Heart left ventricle (tissue), 16 donors: Measurements from ENCODE around the gene MED6. TPM values are rescaled to one million over a fixed set of nuclear protein-coding genes. Genes with fewer than 3 reads are reported as not detected.

ENCODE experiments used
- ATAC-seq, 4 donors: fragments of 200-7000 bp; cut with Tn5 transposase; one replicate each; pipeline ENCODE4 v1.9.1; 2020 to 2022; ENCODE audit warnings: moderate library complexity in 4 of 4, mild to moderate bottlenecking in 3 of 4, moderate number of reproducible peaks in 1 of 4
- DNase-seq, 5 donors: peaks; one replicate each; pipeline ENCODE4 v3.0.0-alpha.2; 2020
- H3K27ac ChIP-seq, 12 donors: fragments of 200-600 bp; sonication (generic) in 4 of 12; one replicate each; pipeline versions ENCODE4 v1.5.0 to v1.8.0; 2016 to 2022; ENCODE audit warnings: mild to moderate bottlenecking in 2 of 12
- H3K27me3 ChIP-seq, 9 donors: fragments of 200-600 bp; sonication (generic) in 2 of 9; one replicate each; pipeline versions ENCODE4 v1.5.1 to v1.8.0; 2016 to 2022; ENCODE audit warnings: mild to moderate bottlenecking in 3 of 9
- H3K36me3 ChIP-seq, 9 donors: fragments of 200-600 bp; sonication (generic) in 2 of 9; one replicate each; pipeline versions ENCODE4 v1.5.0 to v1.8.0; 2018 to 2022; ENCODE audit warnings: mild to moderate bottlenecking in 2 of 9
- H3K4me1 ChIP-seq, 12 donors: fragments of 200-600 bp; sonication (generic) in 4 of 12; one replicate each; pipeline versions ENCODE4 v1.5.0 to v1.8.0; 2016 to 2022; ENCODE audit warnings: mild to moderate bottlenecking in 3 of 12
- H3K4me3 ChIP-seq, 12 donors: fragments of 200-600 bp; sonication (generic) in 4 of 12; one replicate each; pipeline versions ENCODE4 v1.5.0 to v1.8.0; 2017 to 2022; ENCODE audit warnings: mild to moderate bottlenecking in 9 of 12, moderate library complexity in 4 of 12
- H3K9me3 ChIP-seq, 12 donors: fragments of 200-600 bp; sonication (generic) in 4 of 12; one replicate each; pipeline versions ENCODE4 v1.5.0 to v1.8.0; 2016 to 2022; ENCODE audit warnings: mild to moderate bottlenecking in 1 of 12
- CTCF ChIP-seq, 12 donors: fragments of 200-600 bp; sonication (generic) in 4 of 12; IDR thresholded peaks; one replicate each; pipeline versions ENCODE4 v1.5.0 to v1.8.0; 2018 to 2022; ENCODE audit warnings: antibody characterized with exemption in 12 of 12, mild to moderate bottlenecking in 5 of 12
- POLR2A ChIP-seq, 2 donors: fragments of 450-650 bp; IDR thresholded peaks; one replicate each; pipeline ENCODE4 v1.6.1; 2017; ENCODE audit warnings: antibody characterized with exemption in 2 of 2, mild to moderate bottlenecking in 2 of 2, moderate library complexity in 2 of 2
- WGBS, 4 donors: extraction: QIAGEN DNeasy Blood & Tissue Kit in 2 of 4; methylation state at CpG; one replicate each; pipeline versions ENCODE4 v1.1.5 to v1.1.7; 2013 to 2018; 5-methylcytosine and 5-hydroxymethylcytosine counted together
- intact Hi-C, 10 donors: fragments of 100-400 bp; cut with DNase I; formaldehyde crosslinking; loops; one replicate each; pipeline versions ENCODE4 v1.11.1 to v1.14.2; 2022
- polyA plus RNA-seq, 2 donors: library from polyadenylated mRNA; stranded (reverse); fragments of 200-250 nt; gene quantifications; one replicate each; pipeline ENCODE4 v1.2.3, GENCODE V29; 2013
- total RNA-seq, 9 donors: library from RNA; depleted of rRNA in 2 of 9; stranded (reverse); fragments of >200 nt in 2 of 9; fragmentation: NEBNext Ultra II Directional in 3 of 9; extraction: Animal tissue kit (Norgen Biotek cat#: 25700) in 3 of 9; gene quantifications; one replicate each; pipeline versions ENCODE4 v1.1.0 to v1.2.4, GENCODE V29; 2016 to 2023
- donor health status: ischemic (EF 13 %, LVEDD 7.1; RV severe dilation, severe dysfunction).
- donor health status: healthy with polysubstance abuse.
- donor health status: DM: no; HTN: yes; CAD: no.
- donor health status: DM: no; HTN: no; CAD: no.
- donor health status: ischemic (EF 25% LVEDD 6.9; RV normal size, moderate dysfunction).
- donor health status: ischemic (EF 25% LVEDD 5.7; RV mildly dilated, moderate dysfunction).
- donor health status: healthy.
- donor health status: DM: yes; HTN: yes; CAD: no.
- donor health status: ischemic (EF 35%, LVEDD 5.7; RV mildly dilated, moderate dysfunction).
- donor health status: nonischemic (EF 11% LVEDD 7.7; RV severe dilation, severe dysfunction).
- donor health status: DM: yes; HTN: yes; CAD: no.
- donor health status: PGD.
- donor health status: ischemic (EF 29% LVEDD 5.4; RV normal size, mild dysfunction).
- donor health status: nonischemic (EF 23%, LVEDD 6.1; RV moderate dilation, normal function).

Gene MED6
- total and polyA plus RNA-seq, 11 donors, result 9.9 to 25.1 (median 19.7) TPM

- Histone ChIP-seq H3K9me3 (no peaks in the 10 kb centered on the region), H3K36me3 (no peaks in the 10 kb centered on the region), H3K27me3 (peaks cover 0 to 14% (median 0%) of the 10 kb centered on the region in 9 donors), H3K27ac (no peak overlapping the region), H3K4me3 (no peak overlapping the region), H3K4me1 (peaks cover 0 to 23% (median 10%) of the 10 kb centered on the region in 12 donors)
- no peak for DNase-seq
- 81 to 87% (median 85%) methylated on average over 2 of the region's 2 CpGs for WGBS, 4 donors
- TF ChIP-seq POLR2A (IDR thresholded peaks at IDR 0.05) (no peak), CTCF (IDR thresholded peaks at IDR 0.05) (no peak)
- intact Hi-C loops, result no loop called here
- no peak for ATAC-seq
Observed at GRCh38 chr14:70646705-70647104, 46.2 kb upstream of the MED6 start.

- Histone ChIP-seq H3K27ac (no peak overlapping the region), H3K4me1 (peaks cover 0 to 23% (median 11%) of the 10 kb centered on the region in 12 donors), H3K27me3 (peaks cover 0 to 18% (median 0%) of the 10 kb centered on the region in 9 donors), H3K9me3 (no peaks in the 10 kb centered on the region), H3K36me3 (no peaks in the 10 kb centered on the region), H3K4me3 (no peak overlapping the region)
- intact Hi-C loops, result no loop called here
- TF ChIP-seq POLR2A (IDR thresholded peaks at IDR 0.05), result no peak
- no peak for TF ChIP-seq CTCF (IDR thresholded peaks at IDR 0.05)
- ATAC-seq (no peak), DNase-seq (no peak)
- 79 to 98% (median 98%) methylated on average over 6 of the region's 6 CpGs for WGBS, 4 donors
Observed at GRCh38 chr14:70645892-70646291, 45.4 kb upstream of the MED6 start.

GRCh38 chr14:70643967-70644366 is 43.5 kb upstream of the MED6 start:
- H3K27me3 ChIP-seq, result peaks cover 0 to 36% (median 4%) of the 10 kb centered on the region in 9 donors
- intact Hi-C loops, result loop anchor here in 4 of 10 donors (2.0 to 5.0 kb wide), 2 partner anchors 68 to 69 kb away; no protein-coding TSS in a partner anchor
- no peaks in the 10 kb centered on the region for H3K36me3 ChIP-seq
- peaks cover 0 to 24% (median 12%) of the 10 kb centered on the region in 12 donors for H3K4me1 ChIP-seq
- no peak for TF ChIP-seq CTCF (IDR thresholded peaks at IDR 0.05)
- TF ChIP-seq POLR2A (IDR thresholded peaks at IDR 0.05), result no peak
- no peak overlapping the region for H3K4me3 ChIP-seq
- WGBS, 4 donors, result 79 to 91% (median 85%) methylated on average over 5 of the region's 5 CpGs
- no peak overlapping the region for H3K27ac ChIP-seq
- ATAC-seq (no peak), DNase-seq (no peak)
- no peaks in the 10 kb centered on the region for H3K9me3 ChIP-seq

- H3K4me3 ChIP-seq, result peak overlapping the region; percentile 61 to 90 (median 72)
- H3K27me3 ChIP-seq, result peaks cover 0 to 43% (median 4%) of the 10 kb centered on the region in 9 donors
- peak in 1 of 5 donors; percentile 25 for DNase-seq
- ATAC-seq, result peak in 2 of 4 donors; percentile 4 to 22
- no peaks in the 10 kb centered on the region for H3K9me3 ChIP-seq
- 5 to 16% (median 9%) methylated on average over 35 to 51 of the region's 51 CpGs for WGBS, 4 donors
- intact Hi-C loops, result loop anchor here in 4 of 10 donors (2.0 to 5.0 kb wide), 2 partner anchors 70 kb away; no protein-coding TSS in a partner anchor
- H3K4me1 ChIP-seq, result peaks cover 0 to 19% (median 10%) of the 10 kb centered on the region in 12 donors
- H3K27ac ChIP-seq, result peak overlapping the region in 2 of 12 donors; percentile 25 to 32
- H3K36me3 ChIP-seq, result no peaks in the 10 kb centered on the region
- TF ChIP-seq POLR2A (IDR thresholded peaks at IDR 0.05) (no peak), CTCF (IDR thresholded peaks at IDR 0.05) (no peak)
Observed at GRCh38 chr14:70642303-70643235, 42.1 kb upstream of the MED6 start.
